NOMO-1 treated with dmso at 0.1 percent for 144 hours (cell line): ENCODE measurements around the gene PDRG1.

Source experiments
- DNase-seq: peaks from one replicate; lab custom pipeline; 2025; ENCODE audit not compliant: unreplicated experiment; lab: John Stamatoyannopoulos, UW

PDRG1 gene

DNA sequence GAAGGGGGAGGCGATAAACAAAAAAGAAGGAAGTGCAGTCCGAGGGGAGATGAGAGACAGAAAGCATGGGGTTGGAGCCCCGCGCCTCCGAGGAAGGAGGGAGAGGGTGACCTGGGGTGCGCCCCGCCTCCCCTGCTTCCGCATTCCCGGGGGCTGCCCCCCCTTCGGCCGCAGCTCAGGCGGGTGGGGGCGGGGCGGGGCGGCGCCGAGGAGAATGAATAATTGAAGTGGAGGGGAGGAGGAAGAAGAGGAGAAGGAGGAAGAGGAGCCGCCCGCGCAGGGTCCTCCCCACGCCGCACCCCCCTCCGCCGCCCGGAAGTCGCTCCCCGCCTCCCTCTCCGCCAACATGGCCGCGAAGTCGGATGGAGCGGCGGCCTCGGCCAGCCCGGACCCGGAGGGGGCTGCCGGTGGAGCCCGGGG is 16.0 kb upstream of the PDRG1 start, which contains the start of gene XKR7:
XKR7 (plus strand) TSS at position 322 of the 420 bp plus-strand sequence; CDS start at position 347, 25 bp downstream.
- DNase-seq: peak; percentile 57

- DNase-seq: no peak
Measured at GRCh38 chr20:31966991-31967655, 15.3 kb upstream of the PDRG1 start.

GRCh38 chr20:31963889-31964288 is 12.0 kb upstream of the PDRG1 start:
- DNase-seq: no peak

GRCh38 chr20:31962761-31963160 is 10.9 kb upstream of the PDRG1 start:
- DNase-seq: no peak

DNA sequence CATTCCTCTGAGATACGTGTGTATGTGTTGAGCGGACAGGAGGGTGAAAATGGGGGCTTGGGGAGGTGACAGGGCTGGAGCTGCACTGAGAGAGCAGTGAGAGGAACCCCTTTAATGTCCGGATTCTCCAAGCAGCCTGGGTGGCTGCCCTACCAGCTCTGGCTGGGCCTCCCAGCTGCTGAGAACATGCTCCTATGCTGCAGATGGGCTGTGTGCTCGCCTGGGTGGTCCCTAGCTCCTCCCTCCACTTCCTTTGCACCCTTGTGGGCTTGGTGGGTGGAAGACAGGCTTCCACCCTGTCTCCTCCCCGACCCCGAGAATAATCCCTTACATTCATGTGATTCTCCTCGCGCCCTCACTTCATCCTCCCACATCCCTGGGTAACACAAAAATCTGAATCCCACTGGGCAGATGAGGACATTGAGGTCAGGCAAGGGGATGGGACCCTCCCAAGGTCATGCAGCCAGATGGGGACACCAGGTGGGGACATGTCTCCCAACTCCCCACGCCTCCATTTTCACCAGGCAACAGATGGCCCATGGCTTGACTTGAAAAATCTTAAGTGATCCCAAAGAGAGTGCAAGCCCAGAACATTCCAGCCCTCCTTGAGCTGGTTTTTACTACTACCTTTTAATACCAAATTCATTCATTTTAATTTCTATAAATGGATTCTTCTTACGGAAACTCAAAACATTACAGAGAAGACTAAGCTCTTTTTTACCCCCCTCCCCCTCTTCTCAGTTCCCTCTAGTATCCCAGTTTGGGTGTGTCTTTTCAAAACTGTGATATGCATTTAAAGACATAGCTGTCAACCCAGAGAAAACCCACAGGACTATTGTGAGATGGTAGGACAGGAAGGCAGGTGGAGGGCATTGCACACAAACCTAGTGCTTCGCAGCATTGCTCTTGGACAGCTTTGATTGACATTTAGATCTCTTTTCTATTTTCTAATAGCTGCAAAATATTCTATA is 5.0 kb upstream of the PDRG1 start:
- DNase-seq: no peak

- DNase-seq: no peak
Measured at GRCh38 chr20:31954500-31954899, 2.7 kb upstream of the PDRG1 start.

DNA sequence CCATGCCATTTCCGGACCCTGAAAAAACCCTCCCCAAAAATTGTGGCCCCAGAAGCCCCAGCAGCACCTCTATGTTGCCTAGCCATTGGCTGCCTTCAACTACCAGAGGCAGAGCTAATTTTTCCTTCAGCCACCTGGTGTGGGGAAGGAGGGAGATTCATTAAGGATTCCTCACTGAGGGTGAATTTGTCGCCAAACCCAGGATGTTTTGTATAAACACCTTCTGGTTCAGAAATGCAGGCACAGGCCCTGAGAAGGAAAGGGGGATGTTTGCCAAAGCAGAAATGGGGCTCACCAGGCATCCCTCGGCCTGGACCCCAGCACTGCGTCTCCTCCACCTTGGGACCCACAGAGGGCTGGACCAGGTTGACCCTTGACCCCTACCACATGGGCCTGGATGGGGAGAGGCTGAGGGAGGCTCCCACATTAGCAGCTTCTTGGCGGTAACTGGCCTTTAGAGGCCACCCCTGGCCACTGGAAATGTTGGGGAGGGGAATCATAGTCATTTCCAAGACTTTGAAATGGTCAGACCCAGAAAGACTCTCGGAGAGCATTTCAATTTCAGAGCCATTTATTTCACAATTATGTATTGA is 1.8 kb upstream of the PDRG1 start:
- no peak for DNase-seq

DNA sequence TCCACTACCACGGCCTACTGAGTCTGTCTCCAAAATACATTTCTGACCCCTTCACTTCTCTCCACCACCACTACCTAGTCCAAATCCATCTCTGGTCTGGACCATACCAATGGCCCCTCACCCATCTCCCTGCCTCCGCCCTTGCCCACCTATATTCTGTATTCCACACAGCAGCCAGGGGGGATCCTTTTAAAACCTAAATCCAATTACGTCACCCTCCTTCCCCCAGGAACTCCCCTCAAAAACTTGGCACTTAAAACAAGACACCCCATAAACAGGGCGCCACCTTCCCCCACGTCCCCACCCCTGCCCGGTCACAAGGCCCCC is 680 bp downstream of the PDRG1 start:
- no peak for DNase-seq

DNA sequence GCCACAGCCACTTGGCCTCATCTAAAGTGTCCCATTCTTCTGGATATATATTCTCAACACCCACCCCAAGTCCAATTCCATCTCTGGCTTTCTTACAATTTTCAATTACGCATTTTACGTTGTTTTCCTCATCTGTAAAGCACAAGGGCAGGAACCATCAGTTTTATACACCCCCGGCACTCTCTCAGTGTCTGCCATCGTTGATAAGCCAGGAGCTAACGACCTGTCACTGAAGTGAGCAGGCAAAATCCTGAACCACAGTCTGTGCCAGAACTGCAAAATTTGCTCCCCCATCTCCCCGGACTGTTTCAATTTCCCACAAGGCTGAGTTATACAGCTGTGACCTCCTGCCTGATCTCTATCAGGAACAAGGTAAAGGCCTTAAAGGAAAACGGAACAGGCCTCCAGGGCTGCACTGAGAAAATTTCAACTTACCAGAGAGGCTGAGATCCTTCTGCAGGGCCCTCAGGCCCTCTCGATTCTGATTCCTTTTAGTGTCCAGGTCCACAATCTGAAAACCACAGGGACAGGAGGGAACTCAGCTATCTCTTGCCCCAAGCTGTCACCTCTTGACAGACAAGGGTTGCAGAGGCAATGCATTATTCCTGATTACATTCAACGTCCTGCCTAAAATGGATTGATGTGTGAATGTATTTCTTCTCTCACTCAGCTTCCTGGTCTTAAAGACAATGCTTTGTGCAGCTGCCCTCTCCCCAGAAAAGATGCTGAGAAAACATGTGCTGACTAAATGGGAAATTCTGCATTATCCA is 1.8 kb downstream of the PDRG1 start:
- DNase-seq: no peak

DNA sequence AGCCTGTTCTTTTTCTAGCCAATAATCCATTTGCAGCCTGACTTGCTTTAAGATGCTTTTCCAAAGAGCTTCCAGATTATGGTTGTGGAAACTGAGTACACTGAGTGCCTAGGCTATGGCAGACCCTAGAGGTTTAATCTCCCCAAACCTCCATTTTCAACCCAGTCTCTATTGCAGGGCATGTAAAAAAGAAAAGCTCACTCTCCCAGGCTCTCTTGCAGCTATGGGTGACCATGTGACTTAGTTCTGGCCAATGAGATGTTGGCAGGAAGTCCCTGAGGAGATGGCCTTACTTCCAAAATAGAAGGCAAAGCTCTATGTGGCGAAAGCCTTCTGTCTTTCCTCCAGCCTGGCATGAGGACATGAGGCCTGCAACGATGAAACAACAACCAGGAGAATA is 3.8 kb downstream of the PDRG1 start:
- DNase-seq: no peak

GRCh38 chr20:31945785-31946184 is 6.1 kb downstream of the PDRG1 start:
- no peak for DNase-seq

GRCh38 chr20:31945319-31945718 is 6.5 kb downstream of the PDRG1 start:
- no peak for DNase-seq

DNA sequence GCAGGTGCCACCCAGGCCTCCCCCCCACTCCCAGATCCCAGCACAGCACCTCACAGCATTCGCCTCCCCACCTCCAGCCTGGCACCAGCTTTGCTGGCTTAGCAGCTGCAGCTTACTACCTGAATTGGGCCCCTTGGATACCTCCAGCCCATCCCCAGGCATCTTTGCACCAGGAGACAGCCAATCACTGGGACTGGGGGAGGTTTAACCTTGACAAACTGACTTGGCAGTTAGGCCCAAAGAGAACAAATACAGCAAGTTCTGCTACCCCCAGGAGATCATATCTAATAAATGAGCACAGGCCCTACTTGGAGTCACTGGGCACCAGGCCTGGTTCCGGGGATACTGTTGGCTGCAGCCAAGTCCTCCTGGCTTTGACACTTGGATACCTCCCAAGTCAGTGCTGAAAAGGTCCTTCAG is 8.8 kb downstream of the PDRG1 start:
- no peak for DNase-seq

DNA sequence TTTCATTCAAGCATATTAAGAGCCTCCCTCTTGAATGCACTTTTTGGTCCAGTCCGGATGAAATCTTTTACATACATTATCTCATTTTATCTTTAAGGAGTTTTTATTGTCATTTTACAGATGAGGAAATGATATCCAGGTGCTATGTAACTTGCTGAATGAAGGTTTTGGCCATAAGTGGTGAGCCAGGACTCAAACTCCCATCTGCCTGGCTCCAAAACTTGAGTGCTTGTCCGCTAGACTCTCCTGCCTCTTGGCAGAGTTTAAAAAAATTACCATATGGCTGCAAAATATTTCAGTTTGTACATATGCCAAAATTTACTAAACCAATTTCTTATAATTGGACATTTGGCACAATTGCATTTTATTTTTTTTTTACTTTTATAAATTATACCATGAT is 12.2 kb downstream of the PDRG1 start:
- DNase-seq: no peak

- no peak for DNase-seq
Measured at GRCh38 chr20:31937820-31938219, 14.0 kb downstream of the PDRG1 start.

- no peak for DNase-seq
Measured at GRCh38 chr20:31936420-31936819, 15.4 kb downstream of the PDRG1 start.

- no peak for DNase-seq
Measured at GRCh38 chr20:31934968-31935764, 16.7 kb downstream of the PDRG1 start.

GRCh38 chr20:31934491-31934890 is 17.4 kb downstream of the PDRG1 start:
- no peak for DNase-seq

- no peak for DNase-seq
Measured at GRCh38 chr20:31933698-31934097, 18.1 kb downstream of the PDRG1 start.

DNA sequence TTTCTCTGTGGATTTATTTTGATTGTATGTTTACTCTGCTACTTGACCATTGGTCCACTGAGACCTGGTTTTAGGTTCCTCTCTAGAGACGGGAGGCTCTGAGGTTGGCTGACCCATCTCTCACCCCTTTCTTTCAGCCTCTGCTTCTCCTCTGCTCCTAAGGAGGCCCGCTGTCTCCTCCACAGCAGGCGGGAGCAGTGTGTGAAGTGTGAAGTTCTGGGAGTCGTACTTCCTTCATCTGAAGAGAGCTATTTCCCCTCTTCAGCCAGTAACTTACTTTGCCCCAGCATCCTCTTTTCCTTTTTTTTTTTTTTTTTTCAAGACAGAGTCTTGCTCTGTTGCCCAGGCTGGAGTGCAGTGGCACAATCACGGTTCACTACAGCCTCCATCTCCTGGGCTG is 21.1 kb downstream of the PDRG1 start:
- DNase-seq: no peak
